Lung (tissue), 16 donors: ENCODE measurements around the gene CCDC179. TPM values are rescaled to one million over a fixed set of nuclear protein-coding genes. Genes with fewer than 3 reads are reported as not detected.

Experiments
- ATAC-seq: fragments of 200-7000 bp; cut with Tn5 transposase; one replicate; pipeline ENCODE4 v1.9.1; 2020; ENCODE audit warnings: moderate number of reproducible peaks; ENCODE audit not compliant: insufficient read depth, low FRiP score
- DNase-seq, 3 donors: peaks; one replicate each; pipeline ENCODE4 v3.0.0-alpha.2; 2013 to 2017
- H3K27ac ChIP-seq, 2 donors: one replicate each; pipeline ENCODE4 v1.5.1; 2013; ENCODE audit warnings: mild to moderate bottlenecking in 2 of 2, moderate library complexity in 2 of 2, control low read depth in 1 of 2, inconsistent platforms in 1 of 2, low read depth in 1 of 2, low read length in 1 of 2
- H3K27me3 ChIP-seq, 3 donors: one replicate each; pipeline ENCODE4 v1.5.1; 2013; ENCODE audit warnings: low read length in 2 of 3; ENCODE audit not compliant: control insufficient read depth in 3 of 3, insufficient read depth in 3 of 3
- H3K36me3 ChIP-seq, 4 donors: one replicate each; pipeline ENCODE4 v1.5.1; 2013; ENCODE audit warnings: low read length in 4 of 4, mild to moderate bottlenecking in 1 of 4, moderate library complexity in 1 of 4; ENCODE audit not compliant: control insufficient read depth in 4 of 4, insufficient read depth in 4 of 4
- H3K4me1 ChIP-seq, 5 donors: one replicate each; pipeline ENCODE4 v1.5.1; 2013; ENCODE audit warnings: low read length in 5 of 5, mild to moderate bottlenecking in 2 of 5, moderate library complexity in 1 of 5; ENCODE audit not compliant: control insufficient read depth in 5 of 5, insufficient read depth in 5 of 5
- H3K4me3 ChIP-seq: one replicate; pipeline ENCODE4 v1.5.1; 2013; ENCODE audit warnings: mild to moderate bottlenecking, control low read depth, moderate library complexity
- H3K9ac ChIP-seq, 2 donors: one replicate each; pipeline ENCODE4 v1.5.1; 2013; ENCODE audit warnings: low read length in 2 of 2, control low read depth in 1 of 2; ENCODE audit not compliant: insufficient read depth in 1 of 2
- H3K9me3 ChIP-seq, 4 donors: one replicate each; pipeline ENCODE4 v1.5.1; 2013; ENCODE audit warnings: low read length in 3 of 4, mild to moderate bottlenecking in 1 of 4, moderate library complexity in 1 of 4; ENCODE audit not compliant: control insufficient read depth in 4 of 4, insufficient read depth in 3 of 4
- WGBS, 2 donors: extraction: QIAGEN DNeasy Blood & Tissue Kit; methylation state at CpG; one replicate each; pipeline ENCODE4 v1.1.7; 2013; 5-methylcytosine and 5-hydroxymethylcytosine counted together
- long read RNA-seq, 5 donors: transcript quantifications; one replicate each; lab custom pipeline, GENCODE V29; 2026
- polyA plus RNA-seq, 2 donors: library from polyadenylated mRNA; stranded (reverse); fragments of 200-250 nt; gene quantifications; one replicate each; pipeline ENCODE4 v1.2.1, GENCODE V29; 2013
- total RNA-seq, 2 donors: library from RNA; depleted of rRNA in 1 of 2; stranded (reverse); fragments of >200 nt in 1 of 2; gene quantifications; one replicate each; pipeline ENCODE4 v1.2.1, GENCODE V29; 2014 to 2021
- TF ChIP-seq, protein P1 (sequence below): IDR thresholded peaks from 2 replicates; pipeline ENCODE4 v1.5.1; 2012; ENCODE audit warnings: mild to moderate bottlenecking; ENCODE audit errors: control extremely low read depth, extremely low read depth
- donor health status: control.
- donor health status: control.
- donor health status: Bipolar disorder and iron deficiency.
- donor health status: healthy.
- donor health status: DM: yes; HTN: yes; CAD: no.

The CCDC179 gene
- total RNA-seq (not detected), polyA plus RNA-seq (not detected)
- long read RNA-seq, donor 1: 0 reads
- long read RNA-seq, donor 2: 0 reads
- long read RNA-seq, donor 3: 0 reads
- long read RNA-seq, donor 4: 0 reads
- long read RNA-seq, donor 5: 0 reads

DNA sequence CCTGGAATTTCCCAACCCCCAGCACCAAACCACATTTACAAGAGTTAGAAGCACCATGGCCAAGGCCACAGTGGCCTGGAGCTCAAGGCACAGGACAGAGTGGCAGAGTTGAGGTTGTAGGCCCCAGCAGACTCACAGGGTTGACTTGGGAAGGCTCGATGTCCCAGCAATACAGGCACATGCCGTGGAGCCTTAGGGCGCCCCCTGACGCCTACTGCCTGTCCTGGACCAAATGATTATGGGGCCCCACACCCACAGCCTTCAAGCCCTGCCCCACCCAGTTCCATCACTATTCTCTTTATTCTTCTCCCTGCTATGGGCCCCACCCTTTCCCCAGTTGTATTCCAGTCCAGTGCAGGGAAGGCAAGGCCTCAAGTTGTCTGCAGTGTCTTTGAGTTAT is at the start of gene CCDC179:
TSS of gene CCDC179 (minus strand) at position 234 of the 400 bp plus-strand sequence. CDS start at position 181, 53 bp downstream.
- ATAC-seq: no peak
- TF ChIP-seq, protein P1, sequence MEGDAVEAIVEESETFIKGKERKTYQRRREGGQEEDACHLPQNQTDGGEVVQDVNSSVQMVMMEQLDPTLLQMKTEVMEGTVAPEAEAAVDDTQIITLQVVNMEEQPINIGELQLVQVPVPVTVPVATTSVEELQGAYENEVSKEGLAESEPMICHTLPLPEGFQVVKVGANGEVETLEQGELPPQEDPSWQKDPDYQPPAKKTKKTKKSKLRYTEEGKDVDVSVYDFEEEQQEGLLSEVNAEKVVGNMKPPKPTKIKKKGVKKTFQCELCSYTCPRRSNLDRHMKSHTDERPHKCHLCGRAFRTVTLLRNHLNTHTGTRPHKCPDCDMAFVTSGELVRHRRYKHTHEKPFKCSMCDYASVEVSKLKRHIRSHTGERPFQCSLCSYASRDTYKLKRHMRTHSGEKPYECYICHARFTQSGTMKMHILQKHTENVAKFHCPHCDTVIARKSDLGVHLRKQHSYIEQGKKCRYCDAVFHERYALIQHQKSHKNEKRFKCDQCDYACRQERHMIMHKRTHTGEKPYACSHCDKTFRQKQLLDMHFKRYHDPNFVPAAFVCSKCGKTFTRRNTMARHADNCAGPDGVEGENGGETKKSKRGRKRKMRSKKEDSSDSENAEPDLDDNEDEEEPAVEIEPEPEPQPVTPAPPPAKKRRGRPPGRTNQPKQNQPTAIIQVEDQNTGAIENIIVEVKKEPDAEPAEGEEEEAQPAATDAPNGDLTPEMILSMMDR: no peak
- DNase-seq: no peak

DNA sequence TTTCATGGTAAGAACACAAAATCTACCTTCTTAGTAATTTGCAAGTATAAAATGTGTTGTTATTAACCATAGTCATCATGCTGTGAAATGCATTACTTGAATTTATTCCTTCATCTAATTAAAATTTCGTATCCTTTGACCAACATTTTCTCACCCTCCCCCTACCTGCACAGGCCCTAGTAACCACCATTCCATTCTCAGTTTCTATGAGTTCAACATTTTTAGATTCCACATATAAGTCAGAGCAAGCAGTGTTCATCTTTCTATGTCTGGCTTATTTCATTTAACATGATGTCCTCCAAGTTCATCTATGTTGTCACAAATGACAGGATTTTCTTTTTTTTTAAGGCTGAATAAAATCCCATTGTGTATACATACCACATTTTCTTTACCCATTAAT is 43.5 kb upstream of the CCDC179 start:
- no peaks in the 10 kb centered on the region for H3K36me3 ChIP-seq
- no peak overlapping the region for H3K4me3 ChIP-seq
- no peak overlapping the region for H3K9ac ChIP-seq
- TF ChIP-seq, protein P1: no peak
- H3K27me3 ChIP-seq: no peaks in the 10 kb centered on the region
- no peak for ATAC-seq
- peaks cover 0 to 4% (median 0%) of the 10 kb centered on the region in 5 donors for H3K4me1 ChIP-seq
- no peak for DNase-seq
- 85 to 96% methylated on average over 1 of the region's 1 CpG for WGBS, 2 donors
- H3K27ac ChIP-seq: no peak overlapping the region
- H3K9me3 ChIP-seq: no peaks in the 10 kb centered on the region

More for the DNA sequence above, at the start of gene CCDC179:
- no peak within 1 kb of the TSS for H3K27ac ChIP-seq
- WGBS, 2 donors: 94 to 96% methylated on average over 4 of the region's 4 CpGs
- H3K4me1 ChIP-seq: no peaks in the 10 kb centered on the region
- no peak within 1 kb of the TSS for H3K4me3 ChIP-seq
- H3K9ac ChIP-seq: no peak within 1 kb of the TSS
- H3K27me3 ChIP-seq: no peaks in the 10 kb centered on the region
- no peaks in the 10 kb centered on the region for H3K36me3 ChIP-seq
- peaks cover 0 to 3% (median 0%) of the 10 kb centered on the region in 4 donors for H3K9me3 ChIP-seq

DNA sequence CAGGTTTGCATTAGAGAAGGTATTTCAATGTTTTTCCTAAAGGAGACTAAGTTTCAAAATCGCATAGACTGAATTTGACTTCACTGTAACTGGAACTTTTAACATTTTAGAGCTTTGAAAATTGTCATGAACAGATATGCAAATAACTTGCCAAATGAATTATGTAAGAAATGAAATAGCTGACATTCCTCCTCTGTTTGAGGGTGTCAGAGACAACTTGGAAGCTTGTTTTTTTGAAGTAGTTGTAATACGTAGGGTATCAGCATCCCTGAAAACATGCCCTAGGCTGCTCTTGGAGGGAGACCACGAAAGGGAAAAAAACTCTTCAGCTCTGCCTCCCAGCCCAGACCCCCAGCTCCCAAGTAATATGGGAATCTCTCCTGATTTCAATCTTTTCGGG is 41.3 kb upstream of the CCDC179 start:
- DNase-seq (no peak), ATAC-seq (no peak)
- no peak overlapping the region for H3K9ac ChIP-seq
- H3K9me3 ChIP-seq: no peaks in the 10 kb centered on the region
- no peaks in the 10 kb centered on the region for H3K36me3 ChIP-seq
- 67 to 72% methylated on average over 4 of the region's 4 CpGs for WGBS, 2 donors
- H3K4me1 ChIP-seq: peaks cover 0 to 4% (median 0%) of the 10 kb centered on the region in 5 donors
- no peaks in the 10 kb centered on the region for H3K27me3 ChIP-seq
- no peak overlapping the region for H3K27ac ChIP-seq
- TF ChIP-seq, protein P1: no peak
- no peak overlapping the region for H3K4me3 ChIP-seq
